ENCODE results near the gene ANKRD55.

ANKRD55 gene

GRCh38 chr5:56191656-56192055 is 41.5 kb downstream of the ANKRD55 start:
- no peaks in the 10 kb centered on the region for H3F3A ChIP-seq (ENCODE audit: insufficient read depth, low read length)
- H2AFZ ChIP-seq (ENCODE audit: low read length) = no peak overlapping the region
- peaks cover 7% of the 10 kb centered on the region for H3K4me1 ChIP-seq (ENCODE audit: low read length)
- no peaks in the 10 kb centered on the region for H3K36me3 ChIP-seq (replicated peaks; ENCODE audit: insufficient read depth, low read length)
- H3K9me3 ChIP-seq (replicated peaks; ENCODE audit: insufficient read depth, low read length) = no peaks in the 10 kb centered on the region
- H3K9me2 ChIP-seq (replicated peaks; ENCODE audit: insufficient read depth, low read length) = no peaks in the 10 kb centered on the region
- no peaks in the 10 kb centered on the region for H3K27me3 ChIP-seq (replicated peaks; ENCODE audit: insufficient read depth, low read length)
- no peak overlapping the region for H3K4me3 ChIP-seq (ENCODE audit: low read length)
- H3K27ac ChIP-seq (ENCODE audit: low read length) = no peak overlapping the region
- TF ChIP-seq EZH2 (optimal IDR thresholded peaks at IDR 0.05; ENCODE audit: low read depth, low read length) (no peak), EZH2phosphoT487 (IDR thresholded peaks at IDR 0.05; ENCODE audit: low read length) (no peak), CTCF (IDR thresholded peaks at IDR 0.05; ENCODE audit: low read length) (no peak)
- H3K79me2 ChIP-seq (ENCODE audit: low read length) = no peaks in the 10 kb centered on the region
- no peak overlapping the region for H3K4me2 ChIP-seq (ENCODE audit: low read depth, low read length)
- no peak for DNase-seq
- no peak overlapping the region for H3K9ac ChIP-seq (ENCODE audit: low read length)
- H4K20me1 ChIP-seq (ENCODE audit: insufficient read depth, low read length) = no peaks in the 10 kb centered on the region

GRCh38 chr5:56190497-56190896 is 42.6 kb downstream of the ANKRD55 start:
- no peaks in the 10 kb centered on the region for H3K27me3 ChIP-seq (replicated peaks; ENCODE audit: insufficient read depth, low read length)
- no peaks in the 10 kb centered on the region for H3K79me2 ChIP-seq (ENCODE audit: low read length)
- H3K36me3 ChIP-seq (replicated peaks; ENCODE audit: insufficient read depth, low read length) = no peaks in the 10 kb centered on the region
- H4K20me1 ChIP-seq (ENCODE audit: insufficient read depth, low read length) = no peaks in the 10 kb centered on the region
- no peaks in the 10 kb centered on the region for H3K9me2 ChIP-seq (replicated peaks; ENCODE audit: insufficient read depth, low read length)
- no peaks in the 10 kb centered on the region for H3F3A ChIP-seq (ENCODE audit: insufficient read depth, low read length)
- H3K9ac ChIP-seq (ENCODE audit: low read length) = no peak overlapping the region
- no peaks in the 10 kb centered on the region for H3K9me3 ChIP-seq (replicated peaks; ENCODE audit: insufficient read depth, low read length)
- no peak overlapping the region for H3K27ac ChIP-seq (ENCODE audit: low read length)
- peaks cover 7% of the 10 kb centered on the region for H3K4me1 ChIP-seq (ENCODE audit: low read length)
- no peak overlapping the region for H3K4me3 ChIP-seq (ENCODE audit: low read length)
- DNase-seq = no peak
- no peak overlapping the region for H2AFZ ChIP-seq (ENCODE audit: low read length)
- H3K4me2 ChIP-seq (ENCODE audit: low read depth, low read length) = no peak overlapping the region
- TF ChIP-seq CTCF (IDR thresholded peaks at IDR 0.05; ENCODE audit: low read length) = no peak
- no peak for TF ChIP-seq EZH2 (optimal IDR thresholded peaks at IDR 0.05; ENCODE audit: low read depth, low read length)
- no peak for TF ChIP-seq EZH2phosphoT487 (IDR thresholded peaks at IDR 0.05; ENCODE audit: low read length)

- no peak for DNase-seq
- Histone ChIP-seq H3K27me3 (replicated peaks; ENCODE audit: insufficient read depth, low read length) (no peaks in the 10 kb centered on the region), H3K9ac (ENCODE audit: low read length) (no peak overlapping the region), H3K79me2 (ENCODE audit: low read length) (no peaks in the 10 kb centered on the region), H2AFZ (ENCODE audit: low read length) (no peak overlapping the region), H3K9me3 (replicated peaks; ENCODE audit: insufficient read depth, low read length) (no peaks in the 10 kb centered on the region), H3K4me3 (ENCODE audit: low read length) (no peak overlapping the region), H3K9me2 (replicated peaks; ENCODE audit: insufficient read depth, low read length) (no peaks in the 10 kb centered on the region), H3F3A (ENCODE audit: insufficient read depth, low read length) (no peaks in the 10 kb centered on the region), H3K4me2 (ENCODE audit: low read depth, low read length) (no peak overlapping the region), H3K4me1 (ENCODE audit: low read length) (0 out of 2 replicates have a peak, but pooled peaks cover 4% of the 10 kb centered on the region), H3K36me3 (replicated peaks; ENCODE audit: insufficient read depth, low read length) (no peaks in the 10 kb centered on the region), H3K27ac (ENCODE audit: low read length) (no peak overlapping the region), H4K20me1 (ENCODE audit: insufficient read depth, low read length) (no peaks in the 10 kb centered on the region)
- TF ChIP-seq EZH2 (optimal IDR thresholded peaks at IDR 0.05; ENCODE audit: low read depth, low read length) (no peak), EZH2phosphoT487 (IDR thresholded peaks at IDR 0.05; ENCODE audit: low read length) (no peak), CTCF (IDR thresholded peaks at IDR 0.05; ENCODE audit: low read length) (no peak)
These were observed 47.3 kb downstream of the ANKRD55 start for GRCh38 chr5:56185768-56186311.
